GM12864 (cell line): ENCODE measurements around the gene RAPGEF2.

ENCODE experiments used
- DNase-seq: peaks from one replicate; pipeline ENCODE4 v3.0.0-alpha.2; 2011; ENCODE audit warnings: low read depth
- H3K4me3 ChIP-seq: 2 replicates; pipeline ENCODE4 v1.5.1; 2011; ENCODE audit warnings: mild to moderate bottlenecking, low read depth, low read length, control low read depth
- CTCF ChIP-seq: IDR thresholded peaks from 2 replicates; pipeline ENCODE4 v1.5.1; 2011; ENCODE audit warnings: low read depth, mild to moderate bottlenecking, moderate library complexity, low read length, control low read depth, inconsistent platforms; ENCODE audit errors: missing control alignments

RAPGEF2 gene

GRCh38 chr4:159283696-159284095 is 180.8 kb downstream of the RAPGEF2 start:
- DNase-seq, result no peak
- no peak overlapping the region for H3K4me3 ChIP-seq
- TF ChIP-seq CTCF, result no peak

GRCh38 chr4:159284113-159284512 is 181.2 kb downstream of the RAPGEF2 start:
- no peak for DNase-seq

GRCh38 chr4:159284733-159285132 is 181.9 kb downstream of the RAPGEF2 start:
- DNase-seq, result no peak

More at GRCh38 chr4:159284113-159284512, 181.2 kb downstream of the RAPGEF2 start:
- no peak overlapping the region for H3K4me3 ChIP-seq
- no peak for TF ChIP-seq CTCF

GRCh38 chr4:159287767-159288166 is 184.9 kb downstream of the RAPGEF2 start:
- no peak overlapping the region for H3K4me3 ChIP-seq
- no peak for TF ChIP-seq CTCF
- no peak for DNase-seq

More at GRCh38 chr4:159284733-159285132, 181.9 kb downstream of the RAPGEF2 start:
- TF ChIP-seq CTCF, result no peak
- no peak overlapping the region for H3K4me3 ChIP-seq

- no peak for DNase-seq
- H3K4me3 ChIP-seq, result no peak overlapping the region
- TF ChIP-seq CTCF, result no peak
Observed at GRCh38 chr4:159289682-159290081, 186.8 kb downstream of the RAPGEF2 start.

GRCh38 chr4:159290321-159291030 is 187.6 kb downstream of the RAPGEF2 start:
- DNase-seq, result no peak
- H3K4me3 ChIP-seq, result no peak overlapping the region
- no peak for TF ChIP-seq CTCF

GRCh38 chr4:159291176-159291575 is 188.3 kb downstream of the RAPGEF2 start:
- no peak for DNase-seq
- no peak overlapping the region for H3K4me3 ChIP-seq
- no peak for TF ChIP-seq CTCF
